ENCODE data around the gene LRMDA.

- TF ChIP-seq CTCF (IDR thresholded peaks at IDR 0.05) (no peak), POLR2A (IDR thresholded peaks at IDR 0.05) (no peak)
These were observed 207.3 kb downstream of the LRMDA start for GRCh38 chr10:75638752-75639151.
